Activated gamma-delta T cell treated with Interleukin-2 at 50 U/mL for 16 hours (primary cell): Measurements from ENCODE around the gene HTRA2.

ENCODE experiments used
- DNase-seq: peaks from one replicate; pipeline ENCODE4 v3.0.0-alpha.2; 2020

Gene HTRA2

GRCh38 chr2:74516650-74517049 lies 13.1 kb upstream of the HTRA2 start:
- no peak for DNase-seq

GRCh38 chr2:74522516-74522915 lies 7.2 kb upstream of the HTRA2 start:
- DNase-seq: no peak

GRCh38 chr2:74524005-74524404 lies 5.7 kb upstream of the HTRA2 start:
- no peak for DNase-seq

GRCh38 chr2:74524955-74525716 lies 4.6 kb upstream of the HTRA2 start:
- no peak for DNase-seq

GRCh38 chr2:74525717-74526648 lies 3.8 kb upstream of the HTRA2 start, which contains the start of gene DQX1:
TSS of gene DQX1 (minus strand) at chr2:74526231. CDS start at chr2:74525729, 502 bp downstream.
- no peak for DNase-seq

- DNase-seq: no peak
Observed at GRCh38 chr2:74526649-74527230, 3.0 kb upstream of the HTRA2 start.

- no peak for DNase-seq
Observed at GRCh38 chr2:74527741-74528140, 2.0 kb upstream of the HTRA2 start.

GRCh38 chr2:74528600-74529356 lies 955 bp upstream of the HTRA2 start:
- no peak for DNase-seq

GRCh38 chr2:74530239-74531187 lies 780 bp downstream of the HTRA2 start:
- peak; percentile 42 for DNase-seq

- DNase-seq: no peak
Observed at GRCh38 chr2:74531666-74532065, 1.9 kb downstream of the HTRA2 start.

- DNase-seq: no peak
Observed at GRCh38 chr2:74532222-74532621, 2.5 kb downstream of the HTRA2 start.

GRCh38 chr2:74533464-74533863 lies 3.7 kb downstream of the HTRA2 start:
- DNase-seq: no peak

- DNase-seq: no peak
Observed at GRCh38 chr2:74534411-74534810, 4.7 kb downstream of the HTRA2 start.

GRCh38 chr2:74535440-74535965 lies 5.8 kb downstream of the HTRA2 start:
- no peak for DNase-seq

- no peak for DNase-seq
Observed at GRCh38 chr2:74536166-74536950, 6.6 kb downstream of the HTRA2 start.

- no peak for DNase-seq
Observed at GRCh38 chr2:74537140-74537539, 7.4 kb downstream of the HTRA2 start.

- no peak for DNase-seq
Observed at GRCh38 chr2:74538881-74539339, 9.2 kb downstream of the HTRA2 start.

GRCh38 chr2:74540291-74540690 lies 10.6 kb downstream of the HTRA2 start:
- no peak for DNase-seq

- DNase-seq: no peak
Observed at GRCh38 chr2:74542978-74543377, 13.2 kb downstream of the HTRA2 start.

GRCh38 chr2:74544634-74545033 lies 14.9 kb downstream of the HTRA2 start:
- no peak for DNase-seq
